ENCODE measurements around the gene MISP. TPM values are rescaled to one million over a fixed set of nuclear protein-coding genes. Genes with fewer than 3 reads are reported as not detected.

Gene MISP
- total and polyA plus RNA-seq, 9 of the 15 experiments (the other 6 are each of a cell fraction or from before 2014, with no cell fraction given) = 0.04 to 0.29 (median 0.05) TPM; not detected in 5

DNA sequence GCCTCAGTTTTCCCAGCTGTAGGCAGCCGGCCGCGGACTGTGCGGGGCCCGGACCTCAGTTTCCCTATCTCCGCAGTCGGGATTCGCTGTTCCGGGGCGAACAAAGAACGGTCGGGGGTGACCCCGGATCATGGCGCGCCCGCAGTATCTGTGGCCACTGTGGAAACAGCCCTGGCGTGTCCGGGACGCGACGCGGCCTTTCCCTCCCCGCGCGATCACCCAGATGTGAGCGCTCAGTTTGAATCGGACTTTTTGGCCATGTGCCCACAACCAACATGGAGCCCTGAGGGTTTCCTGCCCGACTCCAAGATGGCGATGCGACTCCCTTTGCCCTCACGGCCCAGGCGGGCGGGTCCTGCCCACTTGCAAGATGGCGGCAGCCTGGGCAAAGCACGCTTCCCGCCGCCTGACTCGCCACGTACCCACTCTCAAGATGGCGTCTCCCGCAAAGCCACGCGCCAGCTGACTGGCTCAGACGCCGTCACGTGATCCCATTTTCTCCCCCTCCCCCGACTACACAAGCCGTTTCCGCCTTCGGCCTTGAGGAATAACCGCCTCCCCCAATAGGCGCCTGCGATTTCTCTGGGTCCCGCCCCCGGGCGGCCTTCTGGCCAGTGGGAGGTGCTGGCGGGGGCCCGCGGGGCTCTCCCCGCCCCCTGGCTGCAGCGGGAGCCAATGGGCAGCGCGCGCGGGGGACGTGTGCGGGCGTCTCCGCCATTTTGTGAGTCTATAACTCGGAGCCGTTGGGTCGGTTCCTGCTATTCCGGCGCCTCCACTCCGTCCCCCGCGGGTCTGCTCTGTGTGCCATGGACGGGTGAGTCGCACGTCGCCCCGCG lies 46.0 kb downstream of the MISP start, which contains the start of gene PTBP1 (continued):
- TF ChIP-seq, protein P1, sequence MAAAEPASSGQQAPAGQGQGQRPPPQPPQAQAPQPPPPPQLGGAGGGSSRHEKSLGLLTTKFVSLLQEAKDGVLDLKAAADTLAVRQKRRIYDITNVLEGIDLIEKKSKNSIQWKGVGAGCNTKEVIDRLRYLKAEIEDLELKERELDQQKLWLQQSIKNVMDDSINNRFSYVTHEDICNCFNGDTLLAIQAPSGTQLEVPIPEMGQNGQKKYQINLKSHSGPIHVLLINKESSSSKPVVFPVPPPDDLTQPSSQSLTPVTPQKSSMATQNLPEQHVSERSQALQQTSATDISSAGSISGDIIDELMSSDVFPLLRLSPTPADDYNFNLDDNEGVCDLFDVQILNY (CRISPR knock-in tag; IDR thresholded peaks at IDR 0.05) = no peak
- TF ChIP-seq ZBED1 (IDR thresholded peaks at IDR 0.05) (peak; percentile 40; the same call in 1 of the 2 replicates), ETS2 (tag; IDR thresholded peaks at IDR 0.05; ENCODE audit: borderline replicate concordance, poor library complexity, severe bottlenecking) (no peak), ZNF830 (CRISPR knock-in tag; IDR thresholded peaks at IDR 0.05) (no peak), FOXK2 (conservative IDR thresholded peaks at IDR 0.05 in 1 of 2, IDR thresholded peaks at IDR 0.05 in 1 of 2; ENCODE audit: low read depth in 2 of 2) (peak; percentile 89 to 93), BRF1 (IDR thresholded peaks at IDR 0.05; ENCODE audit: borderline replicate concordance, extremely low read depth, insufficient read length) (no peak), TCF7 (IDR thresholded peaks at IDR 0.05; ENCODE audit: borderline replicate concordance) (peak; percentile 2; the same call in 1 of the 2 replicates), ZFP1 (CRISPR knock-in tag; IDR thresholded peaks at IDR 0.05) (no peak), CHD4 (IDR thresholded peaks at IDR 0.05; ENCODE audit: insufficient read depth, insufficient replicate concordance, low read depth, low read length, poor library complexity, severe bottlenecking) (peak; percentile 35), TCF7L2 (IDR thresholded peaks at IDR 0.05; ENCODE audit: low read depth, low read length) (peak; percentile 74), GATAD2B (IDR thresholded peaks at IDR 0.05; ENCODE audit: borderline replicate concordance) (no peak)
- TF ChIP-seq, protein P2, sequence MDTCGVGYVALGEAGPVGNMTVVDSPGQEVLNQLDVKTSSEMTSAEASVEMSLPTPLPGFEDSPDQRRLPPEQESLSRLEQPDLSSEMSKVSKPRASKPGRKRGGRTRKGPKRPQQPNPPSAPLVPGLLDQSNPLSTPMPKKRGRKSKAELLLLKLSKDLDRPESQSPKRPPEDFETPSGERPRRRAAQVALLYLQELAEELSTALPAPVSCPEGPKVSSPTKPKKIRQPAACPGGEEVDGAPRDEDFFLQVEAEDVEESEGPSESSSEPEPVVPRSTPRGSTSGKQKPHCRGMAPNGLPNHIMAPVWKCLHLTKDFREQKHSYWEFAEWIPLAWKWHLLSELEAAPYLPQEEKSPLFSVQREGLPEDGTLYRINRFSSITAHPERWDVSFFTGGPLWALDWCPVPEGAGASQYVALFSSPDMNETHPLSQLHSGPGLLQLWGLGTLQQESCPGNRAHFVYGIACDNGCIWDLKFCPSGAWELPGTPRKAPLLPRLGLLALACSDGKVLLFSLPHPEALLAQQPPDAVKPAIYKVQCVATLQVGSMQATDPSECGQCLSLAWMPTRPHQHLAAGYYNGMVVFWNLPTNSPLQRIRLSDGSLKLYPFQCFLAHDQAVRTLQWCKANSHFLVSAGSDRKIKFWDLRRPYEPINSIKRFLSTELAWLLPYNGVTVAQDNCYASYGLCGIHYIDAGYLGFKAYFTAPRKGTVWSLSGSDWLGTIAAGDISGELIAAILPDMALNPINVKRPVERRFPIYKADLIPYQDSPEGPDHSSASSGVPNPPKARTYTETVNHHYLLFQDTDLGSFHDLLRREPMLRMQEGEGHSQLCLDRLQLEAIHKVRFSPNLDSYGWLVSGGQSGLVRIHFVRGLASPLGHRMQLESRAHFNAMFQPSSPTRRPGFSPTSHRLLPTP (IDR thresholded peaks at IDR 0.05; ENCODE audit: borderline replicate concordance, extremely low read depth, insufficient read length) = no peak
